OCI-LY3 (cell line): ENCODE results near the gene SRRM1.

Experiments
- EZH2phosphoT487 ChIP-seq: fragments of 200-600 bp; shearing (Covaris generic); IDR thresholded peaks from 2 replicates; pipeline ENCODE4 v1.6.1; 2018; ENCODE audit warnings: antibody characterized with exemption, mixed run types, low read depth
- TF ChIP-seq, protein P1 (sequence below): fragments of 200-600, 300-600 bp; sonication (generic); IDR thresholded peaks from 2 replicates; pipeline ENCODE4 v1.5.1; 2014; ENCODE audit warnings: antibody characterized with exemption, low read length, low read depth

DNA sequence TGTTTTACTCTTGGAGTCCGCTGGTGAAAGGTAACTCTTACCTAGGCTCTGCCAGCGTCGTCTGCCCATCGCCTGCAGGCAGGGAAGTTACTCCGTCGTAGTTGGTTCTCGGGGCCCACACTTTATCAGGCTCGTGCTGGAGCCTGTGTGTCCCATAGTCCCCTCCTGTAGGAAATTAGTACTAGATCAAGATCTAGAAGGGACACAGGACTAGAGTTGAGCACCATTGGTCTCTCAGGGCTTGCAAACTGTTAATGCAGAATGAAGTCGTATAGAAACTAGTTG lies 940 bp downstream of the SRRM1 start:
- TF ChIP-seq, protein P1, sequence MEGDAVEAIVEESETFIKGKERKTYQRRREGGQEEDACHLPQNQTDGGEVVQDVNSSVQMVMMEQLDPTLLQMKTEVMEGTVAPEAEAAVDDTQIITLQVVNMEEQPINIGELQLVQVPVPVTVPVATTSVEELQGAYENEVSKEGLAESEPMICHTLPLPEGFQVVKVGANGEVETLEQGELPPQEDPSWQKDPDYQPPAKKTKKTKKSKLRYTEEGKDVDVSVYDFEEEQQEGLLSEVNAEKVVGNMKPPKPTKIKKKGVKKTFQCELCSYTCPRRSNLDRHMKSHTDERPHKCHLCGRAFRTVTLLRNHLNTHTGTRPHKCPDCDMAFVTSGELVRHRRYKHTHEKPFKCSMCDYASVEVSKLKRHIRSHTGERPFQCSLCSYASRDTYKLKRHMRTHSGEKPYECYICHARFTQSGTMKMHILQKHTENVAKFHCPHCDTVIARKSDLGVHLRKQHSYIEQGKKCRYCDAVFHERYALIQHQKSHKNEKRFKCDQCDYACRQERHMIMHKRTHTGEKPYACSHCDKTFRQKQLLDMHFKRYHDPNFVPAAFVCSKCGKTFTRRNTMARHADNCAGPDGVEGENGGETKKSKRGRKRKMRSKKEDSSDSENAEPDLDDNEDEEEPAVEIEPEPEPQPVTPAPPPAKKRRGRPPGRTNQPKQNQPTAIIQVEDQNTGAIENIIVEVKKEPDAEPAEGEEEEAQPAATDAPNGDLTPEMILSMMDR = no peak
- no peak for TF ChIP-seq EZH2phosphoT487
